GM19035 (cell line): ENCODE results near the gene RXRA.

Experiments used
- ATAC-seq: cut with Tn5 transposase; IDR thresholded peaks from one replicate; pipeline ENCODE4 v1.9.1; 2021; ENCODE audit not compliant: unreplicated experiment

Gene RXRA

DNA sequence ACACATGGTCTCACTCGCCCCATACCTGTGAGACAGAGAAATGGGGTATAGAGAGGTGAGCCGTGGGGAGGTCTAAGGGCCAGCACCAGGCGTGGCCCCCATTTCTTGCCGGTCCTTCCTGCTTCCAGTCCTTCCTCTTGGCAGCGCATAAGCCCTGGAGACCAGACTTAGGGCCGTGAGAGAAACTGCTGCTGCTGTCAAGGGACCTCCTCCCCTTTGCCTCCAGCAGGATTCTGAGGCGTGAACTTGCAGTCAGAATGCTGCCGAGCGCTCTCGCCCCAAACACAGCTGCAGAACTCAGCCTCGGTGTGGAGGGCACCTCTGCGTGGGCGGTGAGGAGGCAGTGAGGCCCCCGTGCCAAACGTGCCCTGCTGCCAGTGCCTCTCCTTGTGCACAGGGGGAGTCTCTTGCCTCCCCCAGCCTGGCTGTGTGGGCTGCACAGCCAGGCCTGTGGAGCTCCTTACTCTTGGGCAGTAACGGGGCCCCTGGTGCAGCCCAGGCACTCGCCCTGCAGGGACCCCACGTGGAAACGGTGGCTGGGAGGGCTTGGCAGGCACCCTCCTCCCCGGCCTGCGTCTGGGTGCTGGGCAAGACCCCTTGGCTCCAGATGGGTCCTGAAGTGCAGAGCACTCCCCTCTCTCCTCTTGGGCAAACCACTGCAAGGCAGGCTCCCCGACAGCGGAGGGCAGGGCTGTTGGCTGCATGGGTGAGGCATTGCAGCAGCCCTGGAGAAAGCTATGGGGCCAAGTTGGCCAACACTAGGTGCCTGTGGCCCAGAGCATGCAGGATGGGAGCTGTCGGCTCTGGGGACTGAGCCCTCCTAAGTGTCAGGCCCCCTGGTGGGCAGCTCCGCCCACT, 85.4 kb downstream of the RXRA start:
- no peak for ATAC-seq

DNA sequence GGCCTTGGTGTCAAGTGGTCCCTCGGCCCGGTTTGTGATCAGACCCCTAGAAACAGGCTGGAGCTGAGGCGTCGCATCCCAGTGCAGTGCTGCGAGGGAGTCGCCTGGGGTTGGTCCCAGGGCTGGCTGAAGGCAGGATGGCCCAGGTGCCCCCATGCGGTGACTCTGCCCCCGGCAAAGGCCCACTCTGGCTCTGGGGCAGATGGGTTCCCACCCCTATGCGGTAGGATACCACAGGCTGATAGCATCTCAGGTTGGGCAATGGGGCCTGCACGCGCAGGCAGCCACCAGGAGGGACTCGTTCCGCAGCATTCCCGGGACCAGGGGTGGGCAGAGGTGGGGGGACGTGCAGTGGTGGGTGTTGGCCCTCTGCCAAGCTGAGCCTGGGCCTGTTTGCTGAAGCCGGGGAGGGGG, 86.0 kb downstream of the RXRA start:
- ATAC-seq, result no peak

DNA sequence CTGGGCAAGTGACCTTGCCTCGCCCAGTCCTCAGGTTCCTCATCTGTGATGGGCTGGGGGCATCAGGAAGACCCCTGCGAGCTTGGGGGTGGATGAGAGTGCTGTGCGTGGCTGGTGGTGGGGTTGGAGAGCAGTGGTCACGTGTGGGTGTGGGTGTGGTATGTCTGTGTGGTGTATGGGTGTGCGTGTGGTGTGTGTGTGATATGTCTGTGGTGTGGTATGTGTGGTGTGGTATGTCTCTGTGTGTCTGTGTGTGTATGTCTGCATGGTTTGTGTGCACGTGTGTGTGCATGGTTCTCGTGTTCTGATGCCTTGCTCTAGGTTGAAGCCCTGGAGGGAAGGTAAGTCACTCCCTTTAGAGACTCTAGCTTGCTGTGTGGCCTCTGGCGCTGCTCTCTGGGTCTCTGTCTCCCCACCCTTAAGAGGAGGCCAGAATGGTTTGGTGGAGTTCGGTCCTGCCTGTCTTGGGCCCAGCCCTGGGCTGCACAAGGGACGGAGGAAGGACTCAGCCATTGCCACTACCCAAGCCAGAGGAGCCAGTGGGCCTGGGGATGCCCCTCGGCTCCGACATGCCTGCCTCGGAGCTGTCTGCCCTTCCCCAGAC, 87.0 kb downstream of the RXRA start:
- ATAC-seq, result no peak

DNA sequence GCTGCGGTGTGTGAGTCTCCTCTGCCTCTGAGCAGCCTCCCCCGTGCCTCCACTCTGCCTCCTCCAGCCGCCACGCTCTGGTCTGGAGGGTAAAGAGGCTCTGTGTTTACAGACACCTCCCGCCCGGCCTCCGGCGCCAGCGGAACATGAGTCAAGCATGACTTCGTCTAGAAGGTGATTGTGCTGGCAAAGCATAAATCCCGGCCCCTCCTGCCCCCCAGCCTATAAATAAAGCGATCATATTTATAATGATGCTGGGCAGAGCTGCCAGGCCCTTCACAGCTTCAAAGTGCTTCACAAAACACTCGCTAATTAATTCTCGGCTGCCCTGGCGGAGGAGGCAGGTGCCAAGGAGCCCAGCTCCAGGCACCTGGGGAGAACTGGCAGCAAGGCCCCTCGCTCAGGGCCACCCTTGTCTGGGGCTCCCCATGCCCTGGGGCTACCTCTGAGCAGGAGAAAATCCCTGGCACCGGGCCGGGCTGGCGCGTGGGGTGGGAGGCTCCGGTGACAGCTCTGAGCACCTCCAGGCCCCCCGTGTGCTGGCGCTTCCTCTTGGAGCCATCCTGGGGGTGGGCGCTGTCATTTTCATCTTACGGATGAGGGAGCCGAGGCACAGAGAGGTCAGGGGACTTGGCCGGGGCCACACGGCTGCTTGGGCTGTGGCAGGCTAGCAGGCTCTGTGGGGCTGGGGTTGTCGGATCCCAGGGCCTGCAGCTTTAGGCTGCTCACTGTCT, 87.8 kb downstream of the RXRA start:
- ATAC-seq, result no peak

DNA sequence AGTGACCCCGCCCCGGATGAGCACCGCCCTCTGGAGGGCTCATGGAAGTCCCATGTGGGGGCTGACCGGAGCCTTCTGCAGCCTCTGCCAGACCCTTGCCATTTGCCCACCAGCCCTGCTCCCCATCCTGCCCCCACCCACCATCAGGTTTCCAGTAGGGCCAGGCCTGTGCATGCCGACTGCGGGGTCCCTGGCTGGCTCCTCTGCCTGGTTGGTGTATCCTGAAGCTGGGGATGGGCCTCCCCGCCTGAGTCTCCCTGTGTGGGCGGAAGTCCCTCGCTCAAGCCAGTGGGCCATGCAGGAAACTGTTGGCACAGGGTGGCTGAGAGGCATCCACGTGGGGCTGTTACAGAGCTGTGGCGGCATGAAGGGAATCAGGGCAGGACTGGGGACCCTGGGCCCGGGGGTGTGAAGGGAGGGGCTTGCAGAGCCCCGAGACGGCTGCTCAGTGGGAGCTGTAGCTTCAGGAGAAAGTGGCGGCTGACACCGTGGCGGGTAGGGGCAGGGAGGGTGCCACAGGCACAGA, 88.7 kb downstream of the RXRA start:
- ATAC-seq, result no peak

DNA sequence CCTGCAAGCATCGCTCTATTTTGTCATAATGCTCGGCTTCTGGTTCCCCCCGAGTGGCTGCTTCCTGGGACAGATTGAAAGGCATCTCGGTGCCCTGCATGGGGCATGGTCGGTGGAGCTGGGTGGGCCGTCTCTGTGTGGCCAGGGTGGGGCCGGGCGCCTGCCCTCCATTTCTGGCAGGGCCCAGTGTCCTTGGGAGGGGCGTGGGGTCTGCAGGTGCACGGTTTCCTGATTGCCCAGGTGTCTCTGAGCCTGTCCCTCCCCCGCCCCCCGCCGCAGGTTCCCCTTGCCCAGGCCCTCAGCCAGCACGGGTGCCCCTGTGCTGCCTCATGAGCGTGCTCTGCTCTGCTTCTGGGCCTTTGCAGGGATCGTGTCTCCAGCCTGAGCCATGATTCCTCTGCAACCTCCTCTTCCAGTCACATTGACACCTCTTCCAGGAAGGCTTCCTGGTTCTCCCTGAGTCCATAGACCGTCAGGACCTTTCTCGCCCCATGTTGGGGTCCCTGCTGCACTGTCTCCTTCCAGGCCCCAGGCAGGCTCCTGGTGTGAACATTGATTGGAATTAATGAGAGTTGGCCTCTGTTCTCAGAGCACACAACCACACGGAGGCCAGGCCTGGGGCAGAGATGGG, 90.2 kb downstream of the RXRA start:
- ATAC-seq, result no peak

DNA sequence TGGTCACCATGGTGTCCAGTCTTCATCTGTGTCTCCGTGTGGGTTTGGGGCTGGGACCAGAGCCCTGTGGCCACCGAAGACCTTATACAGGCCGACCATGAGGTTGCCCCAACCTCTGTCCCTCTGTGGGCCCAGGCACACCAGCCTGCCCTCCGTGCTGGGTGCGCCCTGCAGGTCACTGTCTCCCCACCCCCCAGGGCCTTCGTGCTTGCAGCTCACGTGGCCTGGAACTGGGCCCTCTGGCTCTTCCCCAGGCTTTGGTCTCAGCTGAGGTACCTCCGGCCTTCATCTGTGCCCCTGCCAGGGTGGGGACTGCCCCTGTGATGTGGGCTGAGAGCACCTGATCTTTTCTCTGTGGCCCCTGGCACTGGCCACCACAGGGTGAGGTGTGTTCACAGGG, 92.1 kb downstream of the RXRA start:
- ATAC-seq, result no peak

DNA sequence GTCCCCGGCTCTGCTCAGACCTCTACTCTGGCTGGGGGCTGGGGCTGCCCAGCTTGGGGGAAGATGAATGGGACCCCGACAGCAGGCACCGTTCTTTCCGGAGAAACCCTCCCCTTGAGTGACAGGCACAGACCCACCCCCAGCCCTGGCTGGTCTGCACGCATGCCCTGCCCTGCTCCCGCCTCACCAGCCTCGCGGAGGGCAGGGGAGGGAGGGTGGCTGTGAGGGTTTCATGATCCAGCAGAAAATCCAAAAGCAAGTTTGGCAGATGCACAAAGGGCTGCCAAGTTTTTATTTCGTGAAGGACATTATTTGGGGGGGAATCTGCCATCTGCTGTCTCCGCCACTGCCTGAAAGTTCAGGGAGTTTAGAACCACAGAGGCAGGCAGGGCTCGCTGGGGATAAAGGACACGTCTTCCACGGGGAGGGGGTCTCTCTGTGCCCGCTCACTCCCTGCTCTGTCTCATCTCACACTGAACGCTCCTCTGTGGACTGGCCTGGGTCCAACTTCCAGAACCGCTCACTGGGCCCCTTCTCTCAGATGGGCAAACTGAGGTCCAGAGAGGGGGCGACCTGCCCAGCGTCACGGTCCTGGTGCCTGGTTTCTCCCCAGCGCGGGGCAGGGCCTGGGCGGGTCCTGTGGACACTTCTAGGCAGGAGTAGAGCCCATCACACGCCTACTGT, 92.9 kb downstream of the RXRA start:
- ATAC-seq, result no peak

DNA sequence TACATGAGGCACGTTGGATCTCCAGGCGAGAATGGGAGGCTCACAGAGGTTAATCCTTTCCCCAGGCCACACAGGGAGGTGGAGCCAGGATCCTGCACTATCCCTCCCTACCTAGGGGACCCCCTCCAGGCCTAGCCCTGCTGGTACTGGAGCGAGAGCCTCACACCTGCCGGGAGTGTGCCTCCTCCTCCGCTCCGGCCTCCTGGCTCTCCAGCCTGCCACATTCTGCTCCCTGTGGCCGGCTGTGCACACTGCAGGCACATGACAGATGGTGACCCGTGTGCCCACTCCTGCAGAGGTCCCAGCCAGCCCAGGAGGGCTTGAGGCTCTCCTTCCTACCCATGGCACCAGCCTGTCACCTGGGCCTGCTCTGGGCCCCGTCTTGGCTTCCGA, 93.4 kb downstream of the RXRA start:
- ATAC-seq, result no peak

DNA sequence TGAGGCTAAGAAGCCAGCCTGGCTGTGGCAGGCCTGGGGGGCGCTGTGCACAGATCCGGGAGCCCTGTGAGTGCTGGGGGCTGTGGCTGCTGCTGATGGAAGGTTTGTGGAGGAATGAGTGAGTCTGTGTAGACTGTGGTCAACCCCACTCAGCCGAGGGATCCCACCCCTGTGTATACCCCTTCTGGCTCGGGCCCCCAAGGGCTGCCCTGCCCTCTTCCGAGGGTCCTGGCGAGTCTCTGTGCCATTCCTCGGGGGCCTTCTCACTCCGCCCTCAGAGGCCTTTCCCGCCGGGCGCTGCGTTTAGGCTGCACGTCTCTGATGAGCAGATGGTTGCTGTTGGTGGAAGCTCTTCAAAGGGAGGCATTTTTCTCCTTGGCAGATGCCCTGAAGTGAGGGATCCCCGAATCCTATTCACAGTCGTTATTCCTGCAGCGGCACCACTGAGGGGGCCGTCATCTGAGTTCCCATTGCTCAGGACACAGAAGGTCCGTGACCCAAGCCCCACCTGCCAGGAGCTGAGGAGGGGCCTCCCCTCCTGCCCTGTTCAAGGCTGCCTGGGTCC, 94.1 kb downstream of the RXRA start:
- no peak for ATAC-seq

DNA sequence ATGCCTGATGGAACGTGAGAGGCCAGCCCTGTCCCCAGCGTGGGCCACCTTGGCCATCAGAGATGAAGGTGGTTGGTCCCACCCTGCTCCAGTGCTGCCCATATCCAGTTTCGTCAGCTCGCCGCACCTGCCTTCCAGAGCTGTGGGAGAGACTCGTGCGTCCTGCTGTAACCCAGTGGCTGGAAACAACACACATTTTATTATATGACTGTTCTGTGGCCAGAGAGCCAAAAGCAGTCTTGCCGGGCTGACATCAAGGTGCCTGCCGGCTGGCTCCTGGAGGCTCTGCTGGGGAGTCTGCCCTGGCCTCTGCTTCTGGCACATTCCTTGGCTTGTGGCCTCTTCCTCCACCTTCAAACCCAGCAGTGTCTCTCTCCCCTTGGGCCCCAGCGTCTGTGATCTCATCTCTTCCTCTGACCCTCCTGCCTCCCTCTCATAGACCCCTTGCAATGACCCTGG, 94.7 kb downstream of the RXRA start:
- ATAC-seq, result no peak

DNA sequence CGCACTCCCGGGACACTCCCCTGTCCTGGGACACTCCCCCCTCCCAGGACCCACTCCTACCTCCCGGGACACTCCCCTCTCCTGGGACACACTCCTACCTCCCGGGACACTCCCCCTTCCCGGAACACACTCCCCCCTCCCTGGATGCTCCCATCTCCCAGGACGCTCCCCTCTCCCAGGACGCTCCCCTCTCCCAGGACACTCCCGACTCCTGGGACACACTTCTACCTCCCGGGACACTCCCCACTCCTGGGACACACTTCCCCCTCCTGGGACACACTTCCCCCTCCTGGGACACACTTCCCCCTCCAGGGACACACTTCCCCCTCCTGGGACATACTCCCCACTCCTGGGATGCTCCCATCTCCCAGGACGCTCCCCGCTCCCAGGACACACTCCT, 95.6 kb downstream of the RXRA start:
- ATAC-seq, result no peak

DNA sequence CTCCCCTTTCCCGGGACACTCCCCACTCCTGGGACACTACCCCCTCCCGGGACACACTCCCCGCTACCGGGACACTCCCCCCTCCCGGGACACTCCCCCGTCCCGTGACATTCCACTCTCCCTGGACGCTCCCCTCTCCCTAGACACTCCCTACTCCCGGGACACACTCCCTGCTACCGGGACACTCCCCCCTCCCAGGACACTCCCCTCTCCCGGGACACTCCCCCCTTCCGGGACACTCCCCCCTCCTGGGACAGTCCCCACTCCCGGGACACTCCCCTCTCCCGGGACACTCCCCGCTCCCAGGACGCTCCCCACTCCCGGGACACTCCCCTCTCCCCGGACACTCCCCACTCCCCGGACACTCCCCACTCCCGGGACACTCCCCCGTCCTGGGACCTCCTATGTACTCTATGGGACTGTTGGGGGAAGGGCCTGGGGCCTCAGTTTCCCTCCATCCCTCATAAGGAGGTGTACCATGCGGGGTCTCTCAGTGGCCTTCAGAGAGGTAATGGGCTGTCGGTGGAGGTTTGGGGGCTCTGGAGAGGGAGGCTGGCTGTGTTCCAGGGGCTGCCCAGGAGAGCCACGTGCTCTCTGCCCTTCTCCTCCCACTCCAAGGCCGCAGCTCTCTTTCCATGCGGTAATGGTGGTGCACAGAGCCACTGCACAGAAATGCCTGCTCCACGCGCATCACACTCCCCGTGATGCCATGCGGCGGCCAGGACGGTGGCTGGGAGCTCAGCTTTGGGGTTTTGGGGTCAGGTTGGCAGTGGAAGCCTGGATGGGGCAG, 96.2 kb downstream of the RXRA start:
- ATAC-seq, result no peak

DNA sequence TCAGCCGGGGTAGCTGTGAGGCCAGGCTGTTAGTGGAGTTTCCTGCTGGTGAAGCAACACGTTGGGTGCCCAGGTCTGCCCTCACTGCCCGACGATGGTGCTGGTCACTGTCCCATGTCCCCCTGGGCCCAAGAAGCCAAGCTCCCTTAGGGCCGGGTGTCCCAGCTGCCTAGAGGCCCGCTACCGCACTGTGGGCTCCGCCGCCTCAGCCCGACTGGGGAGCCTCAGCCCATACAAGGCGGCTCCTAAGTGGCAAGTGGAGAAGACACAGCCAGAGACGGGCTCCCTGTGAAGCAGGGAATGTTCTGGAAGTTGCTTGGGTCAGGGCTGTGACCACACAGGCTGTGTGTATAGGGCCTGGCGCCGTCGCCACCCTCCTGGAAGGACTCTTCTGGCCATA, 96.9 kb downstream of the RXRA start:
- ATAC-seq, result no peak

DNA sequence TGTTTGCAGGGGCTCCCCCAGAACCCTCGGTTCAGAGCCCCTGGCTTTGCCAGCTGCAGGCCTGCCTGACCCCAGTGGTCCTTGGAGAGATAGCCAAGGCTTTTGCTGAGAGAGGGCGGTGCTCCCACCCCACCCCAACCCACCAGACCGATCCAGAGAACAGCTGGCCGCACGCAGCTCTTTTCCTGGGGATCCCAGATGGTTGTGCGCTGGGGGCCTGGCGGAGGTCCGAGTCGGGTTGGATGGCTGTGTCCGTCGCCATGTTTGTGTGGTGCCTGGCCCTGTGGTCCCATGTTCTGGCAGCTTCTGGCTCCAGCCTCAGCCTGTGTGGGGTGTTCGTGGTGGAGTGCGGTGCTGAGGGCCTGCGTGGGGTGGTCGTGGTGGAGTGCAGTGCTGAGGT, 97.5 kb downstream of the RXRA start:
- no peak for ATAC-seq

DNA sequence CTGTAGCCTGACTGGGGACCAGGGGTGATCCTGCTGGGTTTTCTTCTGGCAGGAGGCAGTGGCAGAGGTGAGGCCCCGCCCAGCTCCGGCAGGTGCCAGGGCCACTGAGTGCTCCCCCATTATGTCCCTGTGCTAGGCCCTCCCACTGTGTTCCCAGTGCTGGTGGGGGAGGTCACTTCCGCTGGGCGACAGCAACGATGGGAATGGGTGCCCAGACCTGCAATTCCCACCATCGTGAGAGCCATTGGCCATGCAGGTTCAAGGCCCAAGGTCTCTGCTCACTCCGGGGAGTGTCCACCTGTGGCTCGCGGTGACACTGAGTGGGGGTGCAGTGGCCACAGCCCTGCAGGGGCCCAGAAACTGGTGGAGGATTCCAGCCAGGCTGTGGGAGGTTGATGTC, 98.6 kb downstream of the RXRA start:
- ATAC-seq, result no peak

DNA sequence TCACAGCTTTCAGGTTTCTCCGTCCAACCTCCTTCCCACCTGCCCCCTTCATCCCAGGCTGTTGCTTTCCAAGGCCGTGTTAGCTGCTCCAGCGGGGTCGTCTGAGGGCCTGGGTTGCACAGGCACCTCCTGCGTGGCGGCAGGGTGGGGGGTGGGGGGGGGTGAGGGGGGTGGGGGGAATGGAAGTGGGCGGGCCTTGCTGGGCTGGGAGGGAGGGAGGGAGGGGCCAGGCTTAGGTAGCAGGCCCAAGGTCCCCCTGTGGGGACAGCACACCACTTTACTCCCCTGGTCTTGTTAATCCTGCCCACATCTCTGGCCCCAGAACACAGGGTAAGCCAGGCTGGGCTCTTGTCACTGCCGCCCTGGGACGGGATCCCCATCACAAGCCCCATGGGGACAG, 99.1 kb downstream of the RXRA start:
- ATAC-seq, result no peak

DNA sequence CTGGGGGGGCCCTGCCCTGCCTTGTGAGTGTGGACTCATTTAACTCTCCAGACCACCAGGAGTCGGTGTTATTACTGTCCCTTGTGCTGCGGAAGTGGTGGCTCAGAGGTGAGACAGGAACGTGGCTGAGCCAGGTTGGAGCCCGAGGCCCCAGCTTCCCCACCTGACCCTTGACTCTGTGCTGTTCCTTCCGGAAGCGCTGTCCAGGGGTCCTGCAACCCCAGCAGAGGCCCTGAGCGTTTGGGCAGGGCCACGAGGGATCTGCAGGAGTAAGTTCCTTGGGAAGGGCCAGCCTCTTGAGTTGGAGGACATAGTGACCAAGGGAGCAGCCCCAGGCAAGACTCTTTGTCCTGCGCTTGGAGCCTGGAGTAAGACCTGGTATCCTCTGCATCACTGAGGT, 99.6 kb downstream of the RXRA start:
- ATAC-seq, result no peak

DNA sequence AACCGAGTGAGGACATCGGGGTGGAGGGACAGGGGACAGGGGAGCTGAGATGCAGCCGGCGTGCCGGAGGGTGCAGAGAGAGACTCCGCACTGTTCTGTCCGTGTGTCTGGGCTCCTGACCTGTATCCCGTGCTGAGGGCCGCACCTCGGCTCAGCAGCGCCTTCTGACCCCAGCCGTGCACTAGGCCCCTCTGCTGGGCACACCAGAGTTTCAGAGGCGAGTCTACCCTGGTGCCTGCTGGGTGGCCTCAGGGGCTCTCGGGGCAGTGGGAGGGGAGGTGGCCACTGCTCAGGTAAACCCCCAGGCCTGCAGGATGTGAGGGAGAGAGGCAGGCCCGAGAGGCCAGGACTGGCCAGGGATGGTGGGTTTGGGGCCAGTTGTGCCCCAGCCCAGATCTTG, 100.2 kb downstream of the RXRA start:
- no peak for ATAC-seq
